ENCODE results near the gene ATP2B2.

The ATP2B2 gene

GRCh38 chr3:10493202-10493589, 12.2 kb downstream of the ATP2B2 start:
- no peak for DNase-seq (ENCODE audit: low read depth in 2 of 2)

GRCh38 chr3:10492364-10493201, 12.8 kb downstream of the ATP2B2 start:
- no peak for DNase-seq (ENCODE audit: low read depth in 2 of 2)

- DNase-seq (ENCODE audit: low read depth in 2 of 2), result no peak
Observed at GRCh38 chr3:10489746-10490483, 15.5 kb downstream of the ATP2B2 start.

GRCh38 chr3:10487988-10488633, 17.3 kb downstream of the ATP2B2 start:
- DNase-seq (ENCODE audit: low read depth in 2 of 2), result no peak

- no peak for DNase-seq (ENCODE audit: low read depth in 2 of 2)
Observed at GRCh38 chr3:10485806-10486205, 19.6 kb downstream of the ATP2B2 start.

GRCh38 chr3:10485380-10485779, 20.0 kb downstream of the ATP2B2 start:
- DNase-seq (ENCODE audit: low read depth in 2 of 2), result no peak

GRCh38 chr3:10484709-10485108, 20.7 kb downstream of the ATP2B2 start:
- no peak for DNase-seq (ENCODE audit: low read depth in 2 of 2)

- DNase-seq (ENCODE audit: low read depth in 2 of 2), result no peak
Observed at GRCh38 chr3:10483686-10484345, 21.6 kb downstream of the ATP2B2 start.

GRCh38 chr3:10483364-10483675, 22.1 kb downstream of the ATP2B2 start:
- no peak for DNase-seq (ENCODE audit: low read depth in 2 of 2)

GRCh38 chr3:10482631-10483363, 22.6 kb downstream of the ATP2B2 start:
- DNase-seq (ENCODE audit: low read depth in 2 of 2), result no peak

GRCh38 chr3:10480871-10481378, 24.5 kb downstream of the ATP2B2 start:
- no peak for DNase-seq (ENCODE audit: low read depth in 2 of 2)

- DNase-seq (ENCODE audit: low read depth in 2 of 2), result no peak
Observed at GRCh38 chr3:10479311-10479710, 26.1 kb downstream of the ATP2B2 start.

- DNase-seq (ENCODE audit: low read depth in 2 of 2), result no peak
Observed at GRCh38 chr3:10475983-10476382, 29.4 kb downstream of the ATP2B2 start.

GRCh38 chr3:10474847-10475246, 30.5 kb downstream of the ATP2B2 start:
- DNase-seq (ENCODE audit: low read depth in 2 of 2), result no peak

- DNase-seq (ENCODE audit: low read depth in 2 of 2), result no peak
Observed at GRCh38 chr3:10474275-10474646, 31.1 kb downstream of the ATP2B2 start.

GRCh38 chr3:10473581-10474274, 31.7 kb downstream of the ATP2B2 start:
- DNase-seq (ENCODE audit: low read depth in 2 of 2), result no peak

- DNase-seq (ENCODE audit: low read depth in 2 of 2), result no peak
Observed at GRCh38 chr3:10472877-10473440, 32.4 kb downstream of the ATP2B2 start.

GRCh38 chr3:10471054-10471688, 34.2 kb downstream of the ATP2B2 start:
- DNase-seq (ENCODE audit: low read depth in 2 of 2), result no peak

- DNase-seq (ENCODE audit: low read depth in 2 of 2), result no peak
Observed at GRCh38 chr3:10470120-10471053, 35.0 kb downstream of the ATP2B2 start.

All from stimulated activated CD4-positive, alpha-beta T cell treated with anti-CD3 and anti-CD28 coated beads, Interleukin-15, amount 100 ng/mL, for 48 hours (primary cell).